Epithelial cell of proximal tubule (primary cell): ENCODE measurements around the gene TAS2R42. TPM values are rescaled to one million over a fixed set of nuclear protein-coding genes. Genes with fewer than 3 reads are reported as not detected.

Source experiments
- DNase-seq: peaks from one replicate; pipeline ENCODE4 v3.0.0-alpha.2; 2011; ENCODE audit warnings: low read depth
- H3K4me3 ChIP-seq: 2 replicates; pipeline ENCODE4 v1.5.1; 2011; ENCODE audit warnings: low read depth, mild to moderate bottlenecking, low read length
- CTCF ChIP-seq: conservative IDR thresholded peaks from 2 replicates; pipeline ENCODE4 v1.5.1; 2012; ENCODE audit warnings: low read depth, mild to moderate bottlenecking, low read length
- total RNA-seq: library from RNA; depleted of rRNA; stranded (reverse); fragments of >200 nt; gene quantifications from 2 replicates; pipeline ENCODE4 v1.2.3, GENCODE V29; 2015

Gene TAS2R42
- total RNA-seq, 1 donor from 2014 or later = not detected

- no peak for DNase-seq
- H3K4me3 ChIP-seq = no peak overlapping the region
- no peak for TF ChIP-seq CTCF
Observed at GRCh38 chr12:11183011-11183410, 3.7 kb downstream of the TAS2R42 start.

DNA sequence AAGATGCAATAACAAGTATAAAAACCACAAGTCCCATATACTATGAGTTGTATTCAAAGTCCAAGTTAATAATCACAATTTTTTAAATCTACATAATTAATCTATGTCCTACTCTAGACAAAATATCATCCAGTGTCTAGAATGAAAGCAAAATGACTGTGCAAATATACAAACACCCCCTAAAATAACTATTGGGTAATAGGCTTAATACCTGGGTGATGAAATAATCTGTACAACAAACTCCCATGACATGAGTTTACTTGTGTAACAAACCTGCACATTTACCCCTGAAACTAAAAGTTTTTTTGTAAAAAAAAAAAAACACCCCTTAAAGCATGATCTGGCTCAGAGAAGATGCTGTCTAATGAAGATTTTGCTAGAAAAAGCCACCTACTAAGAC lies 4.2 kb downstream of the TAS2R42 start:
- H3K4me3 ChIP-seq = no peak overlapping the region
- no peak for DNase-seq
- TF ChIP-seq CTCF = no peak

- TF ChIP-seq CTCF = no peak
- DNase-seq = no peak
- H3K4me3 ChIP-seq = no peak overlapping the region
Observed at GRCh38 chr12:11178250-11178649, 8.5 kb downstream of the TAS2R42 start.

GRCh38 chr12:11174022-11174421 lies 12.7 kb downstream of the TAS2R42 start:
- no peak for TF ChIP-seq CTCF
- DNase-seq = no peak
- H3K4me3 ChIP-seq = no peak overlapping the region

- DNase-seq = peak; percentile 37
- no peak for TF ChIP-seq CTCF
- H3K4me3 ChIP-seq = peak overlapping the region; percentile 75
Observed at GRCh38 chr12:11171969-11172675, 14.6 kb downstream of the TAS2R42 start.

- peak; percentile 51 for DNase-seq
- TF ChIP-seq CTCF = peak; percentile 21
- H3K4me3 ChIP-seq = peak within 1 kb of the TSS; percentile 75
Observed at GRCh38 chr12:11171145-11171968, 15.4 kb downstream of the TAS2R42 start, which contains the start of gene SMIM10L1. SMIM10L1 (plus strand) TSS chr12:11171194; CDS start chr12:11171357, 163 bp downstream.
